SK-N-SH (cell line): ENCODE results near the gene ZDHHC24. TPM values are rescaled to one million over a fixed set of nuclear protein-coding genes. Genes with fewer than 3 reads are reported as not detected.

ENCODE experiments used
- CTCF ChIA-PET: fragments of 300-600, 350-600 bp; formaldehyde crosslinking; extraction: SDS; loops from one replicate; lab custom pipeline; 2021; lab: Yijun Ruan, JAX
- POLR2A ChIA-PET: fragments of 350-600 bp; sonication (Branson Sonifier 250); formaldehyde crosslinking; extraction: SDS; loops from one replicate; lab custom pipeline; 2020; ENCODE audit warnings: antibody characterized with exemption, inconsistent platforms; lab: Yijun Ruan, JAX
- DNase-seq: peaks from one replicate; pipeline ENCODE4 v3.0.0; 2012
- H2AFZ ChIP-seq: fragments of 200-600 bp; sonication (generic); 2 replicates; pipeline ENCODE4 v1.8.1; 2016; ENCODE audit warnings: antibody characterized with exemption, mild to moderate bottlenecking, low read depth
- H3F3A ChIP-seq: fragments of 200-600 bp; sonication (generic); replicated peaks from 2 replicates; pipeline ENCODE3; 2016; ENCODE audit warnings: antibody characterized with exemption, mild to moderate bottlenecking; ENCODE audit not compliant: insufficient read depth
- H3K27ac ChIP-seq, 2 experiments: fragments of 200-500 bp in 1 of 2; fragments of 200-600 bp in 1 of 2; sonication (Bioruptor generic) in 1 of 2; sonication (generic), shearing (Covaris generic) in 1 of 2; 2 replicates each; pipeline versions ENCODE4 v1.5.1 to v1.6.1; 2014 to 2016; ENCODE audit warnings: low read depth in 2 of 2, inconsistent platforms in 1 of 2, low read length in 1 of 2, mild to moderate bottlenecking in 1 of 2, mixed read lengths in 1 of 2
- H3K27me3 ChIP-seq: fragments of 200-600 bp; sonication (generic), shearing (Covaris generic); 2 replicates; pipeline ENCODE4 v1.6.1; 2016; ENCODE audit warnings: mixed run types; ENCODE audit not compliant: insufficient read depth
- H3K36me3 ChIP-seq, 2 experiments: fragments of 200-500 bp in 1 of 2; fragments of 200-600 bp in 1 of 2; sonication (Bioruptor generic) in 1 of 2; sonication (generic) in 1 of 2; replicated peaks in 1 of 2; 2 replicates each; pipeline versions ENCODE3 to v1.5.1; 2014 to 2016; ENCODE audit warnings: low read length in 1 of 2, mild to moderate bottlenecking in 1 of 2; ENCODE audit not compliant: insufficient read depth in 2 of 2, control insufficient read depth in 1 of 2
- H3K4me1 ChIP-seq, 2 experiments: fragments of 200-500 bp in 1 of 2; fragments of 200-600 bp in 1 of 2; sonication (Bioruptor generic) in 1 of 2; sonication (generic), shearing (Covaris generic) in 1 of 2; 2 replicates each; pipeline versions ENCODE4 v1.5.1 to v1.6.1; 2014 to 2016; ENCODE audit warnings: low read depth in 1 of 2, low read length in 1 of 2, mixed run types in 1 of 2; ENCODE audit not compliant: insufficient read depth in 2 of 2, control insufficient read depth in 1 of 2
- H3K4me2 ChIP-seq: fragments of 200-600 bp; sonication (generic), shearing (Covaris generic); 2 replicates; pipeline ENCODE4 v1.6.1; 2017; ENCODE audit warnings: mixed run types
- H3K4me3 ChIP-seq, 2 experiments: fragments of 200-500 bp in 1 of 2; fragments of 200-600 bp in 1 of 2; sonication (Bioruptor generic) in 1 of 2; sonication (generic), shearing (Covaris generic) in 1 of 2; 2 replicates each; pipeline versions ENCODE4 v1.5.1 to v1.8.1; 2014 to 2016; ENCODE audit warnings: low read depth in 2 of 2, inconsistent platforms in 1 of 2, low read length in 1 of 2, mild to moderate bottlenecking in 1 of 2, mixed read lengths in 1 of 2, moderate library complexity in 1 of 2
- H3K79me2 ChIP-seq: fragments of 200-600 bp; sonication (generic); 2 replicates; pipeline ENCODE4 v1.8.1; 2017; ENCODE audit warnings: mild to moderate bottlenecking; ENCODE audit not compliant: insufficient read depth
- H3K9ac ChIP-seq: fragments of 200-600 bp; sonication (generic); 2 replicates; pipeline ENCODE4 v1.6.1; 2017; ENCODE audit warnings: mixed run types
- H3K9me2 ChIP-seq: fragments of 200-600 bp; sonication (generic); 2 replicates; pipeline ENCODE4 v1.6.1; 2017; ENCODE audit warnings: mixed run types
- H3K9me3 ChIP-seq: fragments of 200-600 bp; sonication (generic); 2 replicates; pipeline ENCODE4 v1.6.1; 2017; ENCODE audit warnings: mixed run types, mild to moderate bottlenecking, moderate library complexity
- H4K20me1 ChIP-seq: fragments of 200-600 bp; sonication (generic); 2 replicates; pipeline ENCODE4 v1.6.1; 2017; ENCODE audit warnings: mild to moderate bottlenecking, mixed run types; ENCODE audit not compliant: insufficient read depth
- CHD2 ChIP-seq: fragments of 150-350 bp; IDR thresholded peaks from 2 replicates; pipeline ENCODE4 v1.6.1; 2018; ENCODE audit warnings: low read length; ENCODE audit not compliant: partially characterized antibody
- CTCF ChIP-seq: fragments of 200-600 bp; sonication (generic); IDR thresholded peaks from 2 replicates; pipeline ENCODE4 v1.6.1; 2017; ENCODE audit warnings: antibody characterized with exemption, mild to moderate bottlenecking, moderate library complexity
- ELF1 ChIP-seq: IDR thresholded peaks from 2 replicates; pipeline ENCODE4 v1.4.0; 2012
- EZH2phosphoT487 ChIP-seq: fragments of 200-600 bp; sonication (generic); IDR thresholded peaks from 2 replicates; pipeline ENCODE4 v1.6.1; 2017; ENCODE audit warnings: low read depth, mixed run types, mild to moderate bottlenecking, antibody characterized with exemption, moderate library complexity, borderline replicate concordance
- FOSL2 ChIP-seq: IDR thresholded peaks from 2 replicates; pipeline ENCODE4 v1.4.0; 2012; ENCODE audit warnings: low read depth, mild to moderate bottlenecking, moderate library complexity, borderline replicate concordance
- IRF3 ChIP-seq: fragments of 150-350 bp; IDR thresholded peaks from 2 replicates; pipeline ENCODE4 v1.6.1; 2016; ENCODE audit warnings: mild to moderate bottlenecking, low read depth, low read length
- MAX ChIP-seq: IDR thresholded peaks from 2 replicates; pipeline ENCODE4 v1.4.0; 2012; ENCODE audit warnings: low read depth
- MEF2A ChIP-seq: IDR thresholded peaks from 2 replicates; pipeline ENCODE4 v1.4.0; 2012; ENCODE audit warnings: low read depth, borderline replicate concordance
- PBX3 ChIP-seq: IDR thresholded peaks from 2 replicates; pipeline ENCODE4; 2012
- RAD21 ChIP-seq: IDR thresholded peaks from 2 replicates; pipeline ENCODE4 v1.6.1; 2012; ENCODE audit warnings: mild to moderate bottlenecking, low read length
- RXRA ChIP-seq: IDR thresholded peaks from 2 replicates; pipeline ENCODE4 v1.4.0; 2012; ENCODE audit warnings: low read depth, mild to moderate bottlenecking, borderline replicate concordance
- SMC3 ChIP-seq: IDR thresholded peaks from 2 replicates; pipeline ENCODE4 v1.6.1; 2012; ENCODE audit warnings: low read depth, low read length, improper control_type of control experiment
- TAF1 ChIP-seq: IDR thresholded peaks from 2 replicates; pipeline ENCODE4 v1.6.1; 2012; ENCODE audit warnings: low read depth, mild to moderate bottlenecking, low read length, moderate library complexity, borderline replicate concordance
- TEAD4 ChIP-seq: IDR thresholded peaks from 2 replicates; pipeline ENCODE4 v1.4.0; 2012; ENCODE audit warnings: mild to moderate bottlenecking, borderline replicate concordance; ENCODE audit not compliant: insufficient read depth
- YY1 ChIP-seq: IDR thresholded peaks from 2 replicates; pipeline ENCODE4 v1.4.0; 2012; ENCODE audit warnings: low read depth, mild to moderate bottlenecking
- ZBTB33 ChIP-seq: IDR thresholded peaks from 2 replicates; pipeline ENCODE4 v1.4.0; 2012; ENCODE audit warnings: low read depth, borderline replicate concordance
- WGBS: methylation state at CpG from one replicate; pipeline ENCODE4 v1.1.6; 2017; ENCODE audit warnings: low lambda C conversion rate; 5-methylcytosine and 5-hydroxymethylcytosine counted together
- polyA plus RNA-seq, 3 experiments: library from polyadenylated mRNA; depleted of rRNA; stranded (reverse); fragments of >200 nt; gene quantifications; 2 replicates each; pipeline ENCODE4 v1.2.3, GENCODE V29; 2012

Gene ZDHHC24
- polyA plus RNA-seq, 1 of the 3 experiments (the other 2 are of a cell fraction) = 13.1 TPM

GRCh38 chr11:66568124-66568916, 22.5 kb upstream of the ZDHHC24 start, which contains the start of gene CTSF (continued):
- TF ChIP-seq CTCF (no peak), ZBTB33 (no peak), MAX (peak; percentile 100), PBX3 (no peak), EZH2phosphoT487 (no peak)

GRCh38 chr11:66567787-66568123, 21.9 kb upstream of the ZDHHC24 start:
- POLR2A ChIA-PET = interaction anchor here (0.9 to 2.7 kb wide), 3 partner anchors 22 to 110 kb away, joined by 5 to 8 read pairs (median 6); partner anchors contain the start of genes CCDC87, CCS, RBM4B and ZDHHC24
- Histone ChIP-seq H2AFZ (peak overlapping the region; percentile 73; the same call in 1 of the 2 replicates), H3K9ac (peak overlapping the region; percentile 37; the same call in 1 of the 2 replicates)
- TF ChIP-seq SMC3 (no peak), MEF2A (no peak), ZBTB33 (no peak), MAX (no peak), RAD21 (no peak), TAF1 (no peak), ELF1 (no peak), CHD2 (no peak), YY1 (no peak), TEAD4 (no peak), FOSL2 (no peak), CTCF (no peak), IRF3 (no peak), RXRA (no peak)

More at GRCh38 chr11:66567787-66568123, 21.9 kb upstream of the ZDHHC24 start:
- DNase-seq = no peak
- Histone ChIP-seq H3K27me3 (no peaks in the 10 kb centered on the region), H3K36me3 (no peaks in the 10 kb centered on the region), H3K79me2 (no peaks in the 10 kb centered on the region), H3K4me1 (peaks cover 0 to 7% of the 10 kb centered on the region in 2 experiments; a peak in 1 of 4 replicates), H4K20me1 (no peaks in the 10 kb centered on the region), H3F3A (no peaks in the 10 kb centered on the region), H3K4me3 (peak overlapping the region; percentile 58 to 59), H3K9me3 (no peaks in the 10 kb centered on the region), H3K4me2 (peak overlapping the region; percentile 79), H3K9me2 (no peaks in the 10 kb centered on the region), H3K27ac (no peak overlapping the region)
- CTCF ChIA-PET = interaction anchor here (1.2 to 5.1 kb wide), 6 partner anchors 10 to 316 kb away, joined by 4 to 30 read pairs (median 14); partner anchors contain the start of genes CCDC87, CCS and RBM4B
- 83% methylated on average over 2 of the region's 15 CpGs for WGBS
